Loucy (cell line): ENCODE measurements around the gene FIGN.

ENCODE experiments used
- H2AFZ ChIP-seq: fragments of 200-600 bp; sonication (generic); 2 replicates; pipeline ENCODE4 v1.6.0; 2016; ENCODE audit warnings: antibody characterized with exemption, mild to moderate bottlenecking, low read length, moderate library complexity
- H3F3A ChIP-seq: fragments of 200-600 bp; 2 replicates; pipeline ENCODE4 v1.6.0; 2016; ENCODE audit warnings: antibody characterized with exemption, low read depth, mild to moderate bottlenecking
- H3K27me3 ChIP-seq: fragments of 200-600 bp; sonication (generic); 2 replicates; pipeline ENCODE4 v1.6.1; 2014; ENCODE audit warnings: low read length, mild to moderate bottlenecking; ENCODE audit not compliant: insufficient read depth, poor library complexity, severe bottlenecking
- H3K36me3 ChIP-seq: fragments of 200-600 bp; sonication (generic); 2 replicates; pipeline ENCODE4 v1.6.1; 2016; ENCODE audit warnings: low read length; ENCODE audit not compliant: insufficient read depth
- H3K4me1 ChIP-seq: fragments of 200-600 bp; sonication (generic); 2 replicates; pipeline ENCODE4 v1.5.1; 2014; ENCODE audit warnings: low read length, mild to moderate bottlenecking; ENCODE audit not compliant: insufficient read depth, poor library complexity, severe bottlenecking
- H3K4me2 ChIP-seq: fragments of 200-600 bp; sonication (generic); 2 replicates; pipeline ENCODE4 v1.6.0; 2014; ENCODE audit warnings: antibody characterized with exemption, low read length, low read depth, mild to moderate bottlenecking; ENCODE audit not compliant: poor library complexity, severe bottlenecking
- H3K4me3 ChIP-seq: fragments of 200-600 bp; sonication (generic); 2 replicates; pipeline ENCODE4 v1.5.1; 2014; ENCODE audit warnings: low read length, mild to moderate bottlenecking, mixed read lengths; ENCODE audit not compliant: poor library complexity, severe bottlenecking
- H3K79me2 ChIP-seq: fragments of 200-600 bp; sonication (generic); 2 replicates; pipeline ENCODE4 v1.6.1; 2014; ENCODE audit warnings: low read length; ENCODE audit not compliant: insufficient read depth
- H3K9ac ChIP-seq: fragments of 200-600 bp; sonication (generic); 2 replicates; pipeline ENCODE4 v1.6.0; 2014; ENCODE audit warnings: mild to moderate bottlenecking, low read depth, low read length, moderate library complexity; ENCODE audit not compliant: poor library complexity, severe bottlenecking
- H3K9me2 ChIP-seq: fragments of 200-600 bp; sonication (generic); replicated peaks from 2 replicates; pipeline ENCODE4 v1.6.1; 2016; ENCODE audit warnings: low read depth, low read length, mixed read lengths
- H3K9me3 ChIP-seq: fragments of 200-600 bp; sonication (generic); 2 replicates; pipeline ENCODE4 v1.6.1; 2014; ENCODE audit warnings: mild to moderate bottlenecking, antibody characterized with exemption, low read length, low read depth; ENCODE audit not compliant: insufficient read depth
- H4K20me1 ChIP-seq: fragments of 200-600 bp; sonication (generic); 2 replicates; pipeline ENCODE4 v1.6.0; 2014; ENCODE audit warnings: antibody characterized with exemption, low read length, mild to moderate bottlenecking; ENCODE audit not compliant: insufficient read depth, poor library complexity, severe bottlenecking
- CTCF ChIP-seq: fragments of 200-600 bp; sonication (generic); conservative IDR thresholded peaks from 2 replicates; pipeline ENCODE4 v1.5.1; 2014; ENCODE audit warnings: mild to moderate bottlenecking, antibody characterized with exemption, low read length
- EZH2phosphoT487 ChIP-seq: fragments of 200-600 bp; IDR thresholded peaks from 2 replicates; pipeline ENCODE4 v1.6.1; 2018; ENCODE audit warnings: antibody characterized with exemption, mild to moderate bottlenecking, moderate library complexity, borderline replicate concordance

Gene FIGN

GRCh38 chr2:163734401-163734800, 1.4 kb downstream of the FIGN start:
- Histone ChIP-seq H3K36me3 (no peaks in the 10 kb centered on the region), H3K4me3 (no peak overlapping the region), H3K4me2 (no peak overlapping the region), H3K79me2 (no peaks in the 10 kb centered on the region), H2AFZ (no peak overlapping the region), H4K20me1 (no peaks in the 10 kb centered on the region), H3K27me3 (no peaks in the 10 kb centered on the region), H3K9ac (no peak overlapping the region), H3K9me2 (no peaks in the 10 kb centered on the region), H3K4me1 (no peaks in the 10 kb centered on the region), H3F3A (no peaks in the 10 kb centered on the region), H3K9me3 (no peaks in the 10 kb centered on the region)
- TF ChIP-seq EZH2phosphoT487 (no peak), CTCF (no peak)

- Histone ChIP-seq H3K27me3 (no peaks in the 10 kb centered on the region), H2AFZ (no peak overlapping the region), H3F3A (no peaks in the 10 kb centered on the region), H3K9me2 (no peaks in the 10 kb centered on the region), H3K9ac (no peak overlapping the region), H3K4me2 (no peak overlapping the region), H3K4me3 (no peak overlapping the region), H3K36me3 (no peaks in the 10 kb centered on the region), H4K20me1 (no peaks in the 10 kb centered on the region), H3K4me1 (no peaks in the 10 kb centered on the region), H3K79me2 (no peaks in the 10 kb centered on the region), H3K9me3 (no peaks in the 10 kb centered on the region)
- TF ChIP-seq EZH2phosphoT487, result no peak
These were observed 1.9 kb downstream of the FIGN start for GRCh38 chr2:163733956-163734355.

- Histone ChIP-seq H3K9me2 (no peaks in the 10 kb centered on the region), H4K20me1 (no peaks in the 10 kb centered on the region), H2AFZ (no peak overlapping the region), H3K36me3 (no peaks in the 10 kb centered on the region), H3K9ac (no peak overlapping the region), H3F3A (no peaks in the 10 kb centered on the region), H3K4me3 (no peak overlapping the region), H3K27me3 (no peaks in the 10 kb centered on the region), H3K9me3 (no peaks in the 10 kb centered on the region), H3K79me2 (no peaks in the 10 kb centered on the region), H3K4me2 (no peak overlapping the region), H3K4me1 (no peaks in the 10 kb centered on the region)
- TF ChIP-seq CTCF, result no peak
- no peak for TF ChIP-seq EZH2phosphoT487
These were observed 2.4 kb downstream of the FIGN start for GRCh38 chr2:163733301-163733938.

- TF ChIP-seq EZH2phosphoT487 (no peak), CTCF (no peak)
- no peaks in the 10 kb centered on the region for H3K4me1 ChIP-seq
- no peaks in the 10 kb centered on the region for H3K36me3 ChIP-seq
- no peaks in the 10 kb centered on the region for H3K9me2 ChIP-seq
- no peak overlapping the region for H3K4me2 ChIP-seq
- no peaks in the 10 kb centered on the region for H3K27me3 ChIP-seq
- H3K9ac ChIP-seq, result no peak overlapping the region
- H3K79me2 ChIP-seq, result no peaks in the 10 kb centered on the region
- no peaks in the 10 kb centered on the region for H3K9me3 ChIP-seq
- no peak overlapping the region for H2AFZ ChIP-seq
- H3K4me3 ChIP-seq, result no peak overlapping the region
- H4K20me1 ChIP-seq, result no peaks in the 10 kb centered on the region
- H3F3A ChIP-seq, result no peaks in the 10 kb centered on the region
These were observed 3.1 kb downstream of the FIGN start for GRCh38 chr2:163732727-163733126.
